Activated T-helper 1 cell treated with anti-CD3 and anti-CD28 coated beads, Interleukin-2, amount 50 U/mL, for 16 hours (primary cell): Measurements from ENCODE around the gene MUC6.
"Not testable (repeated sequence)": the region's sequence is repeated elsewhere in the genome, so short reads cannot be mapped to it uniquely, and the experiment has no call there.

Experiments
- DNase-seq, 2 donors: peaks; one replicate each; pipeline ENCODE4 v3.0.0-alpha.2; 2020; ENCODE audit warnings: low read depth in 1 of 2, low spot score in 1 of 2

The MUC6 gene

DNA sequence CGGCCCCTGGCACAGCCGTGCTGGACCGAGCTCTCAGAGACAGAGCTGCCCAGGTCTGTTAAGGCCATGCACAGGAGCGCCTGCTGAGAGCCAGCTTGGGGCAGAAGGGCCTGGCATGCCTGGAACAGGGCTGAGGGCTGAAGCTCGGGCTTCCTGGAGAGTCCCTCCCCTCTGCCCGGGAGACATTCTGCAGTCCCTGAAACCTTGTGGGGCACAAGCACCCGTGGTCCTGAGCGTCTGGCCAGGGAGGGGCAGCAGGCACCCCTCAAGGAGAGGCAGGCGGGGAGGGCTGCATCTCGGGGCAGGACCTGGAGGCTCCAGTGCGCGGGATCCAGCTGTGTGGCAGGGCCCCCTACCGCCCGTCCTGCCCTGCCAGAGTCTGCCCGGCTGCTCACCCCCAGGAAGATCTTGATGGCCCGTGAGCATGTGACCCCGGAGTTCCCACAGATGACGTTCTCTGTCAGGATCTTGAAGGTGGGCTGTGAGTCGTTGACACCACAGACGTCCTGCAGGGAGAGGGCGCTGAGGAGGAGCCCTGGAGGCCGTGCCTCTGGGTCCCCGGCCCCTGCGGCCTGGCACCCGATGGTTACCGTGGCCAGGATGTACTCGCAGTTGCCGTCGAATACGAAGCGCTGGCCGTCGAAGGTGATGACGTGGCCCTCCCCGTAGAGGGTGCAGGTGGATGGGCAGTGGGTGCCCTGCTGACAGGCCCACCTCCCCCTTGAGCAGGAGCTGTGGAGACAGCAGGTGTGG lies 10.9 kb downstream of the MUC6 start:
- DNase-seq, result no peak

DNA sequence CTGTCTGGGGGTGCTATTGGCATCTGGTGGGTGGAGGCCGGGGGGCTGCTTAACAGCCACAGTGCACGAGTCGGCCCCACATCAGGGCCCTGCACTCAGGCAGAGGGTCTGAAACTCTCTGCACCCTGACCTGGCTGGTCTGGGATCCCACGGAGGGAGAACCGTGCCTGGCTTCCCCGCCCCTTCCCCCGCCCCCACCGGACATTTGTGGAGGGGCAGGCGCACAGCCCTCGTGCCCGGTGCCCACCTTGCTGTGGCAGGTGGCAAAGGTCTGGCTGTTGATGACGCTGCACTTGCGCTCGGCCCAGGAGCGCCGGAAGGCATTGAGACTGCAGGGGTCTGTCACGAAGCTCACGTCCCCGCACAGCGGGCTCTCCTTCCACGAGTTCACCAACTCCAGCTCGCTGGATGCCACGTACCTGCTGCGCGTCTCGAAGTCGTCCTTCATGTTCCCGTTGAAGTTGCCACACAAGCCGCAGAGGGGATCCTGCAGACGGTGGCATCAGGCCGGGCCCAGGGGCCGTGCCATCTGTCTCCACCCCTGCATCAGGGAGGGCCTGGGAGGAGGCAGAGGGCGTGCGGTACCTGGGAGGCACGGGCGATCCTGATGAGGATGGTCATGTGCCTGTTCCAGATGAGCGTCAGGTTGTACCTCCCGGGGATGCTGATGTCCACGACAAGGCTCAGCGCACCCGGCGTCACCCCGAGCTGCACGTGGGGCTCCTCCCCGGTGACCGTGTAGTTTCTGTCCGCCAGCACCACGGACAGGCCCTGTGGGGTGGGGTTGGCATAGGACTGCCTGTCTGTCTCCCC lies 11.7 kb downstream of the MUC6 start:
- no peak for DNase-seq

DNA sequence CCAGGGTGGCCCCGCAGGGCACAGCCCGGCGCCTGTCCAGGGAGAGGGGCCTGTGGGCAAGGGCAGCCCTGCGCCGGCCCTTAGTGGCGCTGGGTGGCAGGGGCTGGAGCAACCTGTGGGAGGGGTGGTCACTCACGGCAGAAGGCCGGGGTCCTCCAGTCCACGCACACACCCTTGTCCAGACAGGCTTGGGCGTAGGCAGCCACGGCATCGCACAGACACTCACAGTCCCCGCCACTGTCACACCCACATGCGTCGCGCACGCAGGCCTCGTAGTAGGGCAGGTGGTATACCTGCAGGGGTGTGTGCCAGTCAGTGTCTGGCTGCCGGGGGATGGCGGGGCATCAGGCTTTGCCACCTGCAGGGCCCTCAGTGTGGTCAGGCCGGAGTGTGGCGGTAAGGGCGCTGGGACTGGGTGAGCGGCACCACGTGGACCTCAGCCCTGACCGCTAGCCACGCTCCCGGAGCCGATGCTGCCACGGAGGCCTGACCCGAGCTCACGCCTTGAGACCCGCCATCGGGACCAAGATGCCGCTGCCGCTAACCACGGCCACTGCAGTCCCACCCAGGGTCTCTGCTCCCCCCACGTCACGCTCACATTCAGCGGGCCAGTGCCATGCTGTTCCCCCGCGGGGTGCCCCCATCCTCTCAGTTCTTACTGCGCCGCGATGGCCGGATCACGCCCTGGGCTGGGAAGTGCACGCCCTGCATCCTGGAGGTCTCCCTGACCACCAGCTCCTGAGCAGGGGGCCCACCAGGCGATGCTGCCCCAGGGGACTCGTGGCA lies 12.5 kb downstream of the MUC6 start:
- DNase-seq, result no peak

DNA sequence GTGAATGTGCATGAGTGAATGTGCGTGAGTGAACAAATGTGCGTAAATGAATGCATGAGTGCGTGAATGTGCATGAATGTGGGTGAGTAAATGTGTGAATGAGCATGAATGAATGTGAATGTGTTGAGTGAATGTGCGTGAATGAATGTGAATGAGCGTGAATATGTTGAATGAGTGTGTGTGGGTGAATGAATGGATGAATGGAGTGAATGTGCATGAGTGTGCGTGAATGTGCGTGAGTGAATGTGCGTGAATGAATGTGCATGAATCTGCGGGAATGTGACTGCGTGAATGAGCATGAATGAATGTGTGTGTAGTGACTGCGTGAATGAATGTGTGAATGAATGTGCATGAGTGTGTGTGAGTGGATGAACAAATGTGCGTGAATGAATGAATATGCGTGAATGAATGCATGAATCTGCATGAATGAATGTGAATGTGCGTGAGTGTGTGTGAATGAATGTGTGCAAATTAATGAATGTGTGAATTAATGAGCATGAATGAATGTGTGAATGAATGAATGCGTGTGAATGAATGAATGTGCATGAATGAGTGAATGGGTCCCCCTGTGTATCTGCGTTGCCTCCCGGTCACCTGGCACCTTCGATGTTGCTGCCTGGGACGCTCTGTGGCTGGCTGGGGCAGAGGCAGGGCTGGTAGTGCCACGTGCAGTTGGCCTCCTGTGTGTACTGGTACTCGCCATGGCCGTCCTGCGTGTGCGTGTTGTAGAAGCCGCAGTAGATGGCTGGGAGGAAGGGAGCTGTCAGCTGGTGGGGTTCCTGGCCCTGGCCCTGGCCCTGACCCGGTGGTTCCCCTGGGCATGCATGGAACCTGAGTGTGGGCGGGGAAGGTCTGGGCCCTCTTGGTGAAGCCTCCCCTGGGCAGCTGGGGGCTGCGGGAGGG lies 13.4 kb downstream of the MUC6 start:
- no peak for DNase-seq

DNA sequence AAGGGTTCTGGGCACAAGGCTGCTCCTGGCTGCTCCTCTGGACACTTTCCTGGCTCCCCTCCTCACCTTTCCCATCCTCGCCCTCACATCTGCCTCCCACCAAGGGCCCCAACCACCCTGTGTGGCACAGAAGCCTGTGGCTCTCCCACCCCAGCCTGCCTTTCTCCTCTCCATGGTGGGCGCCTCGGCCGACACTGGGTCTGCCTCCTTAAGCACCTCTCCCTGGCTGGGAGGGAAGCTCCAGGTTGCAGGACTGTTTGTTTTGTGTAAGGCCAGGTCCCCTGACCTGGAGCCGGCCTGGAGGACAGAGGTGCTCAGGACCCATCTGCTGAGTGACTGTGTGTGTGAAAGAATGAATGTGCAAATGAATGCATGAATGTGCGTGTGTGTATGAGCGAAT lies 14.1 kb downstream of the MUC6 start:
- DNase-seq, result no peak

DNA sequence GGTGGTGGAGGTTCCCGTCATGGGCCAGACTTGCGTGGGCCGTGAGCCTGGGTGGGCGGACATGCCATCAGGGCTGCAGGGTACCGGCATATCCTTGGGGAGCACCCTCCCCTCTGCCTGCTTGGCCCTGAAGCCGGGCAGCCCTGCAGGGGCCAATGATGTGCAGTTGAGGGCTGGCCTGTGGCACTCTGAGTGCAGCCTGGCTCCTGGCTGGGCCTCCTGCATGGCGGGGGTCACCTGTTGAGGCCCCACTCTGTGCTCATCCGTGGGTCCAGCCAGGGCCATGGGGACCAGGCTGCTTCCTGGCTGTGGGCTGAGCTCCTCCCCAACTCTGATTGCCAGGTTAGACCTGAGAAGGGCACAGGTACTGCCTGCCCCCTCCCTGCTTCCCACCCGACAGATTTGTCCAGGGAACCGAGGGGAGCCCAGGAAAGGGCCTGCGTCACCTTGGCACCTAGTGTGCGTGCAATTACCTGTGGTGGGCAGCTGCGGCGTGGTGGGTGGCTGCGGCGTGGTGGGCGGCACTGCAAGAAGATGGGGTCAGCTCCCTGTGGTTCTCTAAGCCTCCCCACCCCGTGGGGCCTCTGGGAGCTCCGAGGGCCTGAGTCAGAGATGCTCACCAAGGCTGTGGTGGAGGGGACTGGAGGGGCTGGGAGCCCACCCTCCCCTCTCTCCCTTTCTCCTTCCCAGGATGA lies 16.2 kb downstream of the MUC6 start:
- DNase-seq, result no peak

DNA sequence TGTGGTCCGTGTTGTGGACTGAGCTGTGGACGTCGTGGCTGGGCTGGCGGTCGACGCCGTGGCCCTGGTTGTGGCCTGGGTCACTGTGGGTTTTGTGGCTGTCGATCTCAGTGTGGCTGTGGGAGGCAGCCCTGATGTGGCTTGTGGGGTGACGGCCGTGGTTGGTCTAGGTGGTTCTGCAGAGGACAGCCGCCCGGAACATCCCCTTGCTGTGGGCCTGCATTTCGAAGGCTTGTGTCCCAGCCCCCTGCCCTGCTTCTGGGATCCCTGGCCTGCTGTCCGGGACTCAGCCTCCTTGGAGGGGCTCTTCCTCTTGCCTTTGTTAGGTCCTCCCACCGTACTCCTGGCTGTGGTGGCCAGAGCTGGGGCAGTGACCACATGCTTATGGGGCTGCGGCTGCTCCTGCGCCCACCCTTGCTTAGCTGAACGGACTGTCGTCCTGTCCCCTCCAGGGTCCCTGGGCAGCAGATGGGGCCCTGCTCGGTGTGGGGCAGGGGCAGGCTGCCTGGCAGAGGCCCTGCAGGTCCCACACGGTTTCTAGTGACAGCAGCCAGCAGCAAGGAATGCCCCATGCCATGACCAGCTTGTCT lies 17.1 kb downstream of the MUC6 start:
- no peak for DNase-seq

DNA sequence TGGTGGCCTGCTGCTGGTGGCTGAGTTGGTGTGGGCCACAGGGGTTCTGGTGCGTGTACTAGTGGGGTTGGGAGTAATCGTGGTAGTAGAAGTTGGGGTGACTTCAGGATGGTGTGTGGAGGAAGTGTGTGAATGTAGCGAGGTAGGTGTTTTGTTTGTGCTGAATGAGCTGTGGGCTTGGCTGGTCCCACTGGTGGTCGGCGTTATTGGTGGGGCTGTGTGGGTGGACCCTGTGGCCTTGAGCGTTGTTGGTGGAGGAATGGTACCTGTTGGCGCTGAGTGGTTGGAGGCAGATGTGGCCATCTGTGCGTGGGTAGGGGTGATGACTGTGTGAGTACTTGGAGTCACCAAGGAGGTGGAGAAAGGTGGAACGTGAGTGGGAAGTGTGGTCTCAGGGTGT lies 18.4 kb downstream of the MUC6 start:
- DNase-seq, result no peak

DNA sequence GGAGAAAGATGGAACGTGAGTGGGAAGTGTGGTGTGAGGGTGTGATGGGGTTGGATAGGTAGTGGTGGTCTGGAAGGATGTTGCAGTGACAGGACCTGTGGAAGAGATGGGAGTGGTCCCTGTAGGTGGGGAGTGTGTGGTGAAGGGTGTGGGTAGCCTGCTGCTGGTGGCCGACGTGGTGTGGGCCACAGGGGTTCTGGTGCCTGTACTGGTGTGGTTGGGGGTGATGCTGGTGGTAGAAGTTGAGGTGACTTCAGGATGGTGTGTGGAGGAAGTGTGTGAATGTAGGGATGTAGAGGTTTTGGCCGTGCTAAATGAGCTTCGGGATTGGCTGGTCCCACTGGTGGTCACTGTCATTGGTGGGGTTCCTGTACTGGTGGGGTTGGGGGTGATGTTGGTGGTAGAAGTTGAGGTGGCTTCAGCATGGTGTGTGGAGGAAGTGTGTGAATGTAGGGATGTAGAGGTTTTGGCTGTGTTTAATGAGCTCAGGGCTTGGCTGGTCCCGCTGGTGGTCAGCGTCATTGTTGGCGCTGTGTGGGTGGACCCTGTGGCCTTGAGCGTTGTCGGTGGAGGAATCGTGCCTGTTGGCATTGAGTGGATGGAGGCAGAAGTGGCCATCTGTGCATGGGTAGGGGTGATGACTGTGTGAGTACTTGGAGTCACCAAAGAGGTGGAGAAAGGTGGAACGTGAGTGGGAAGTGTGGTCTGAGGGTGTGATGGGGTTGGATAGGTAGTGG lies 19.1 kb downstream of the MUC6 start:
- no peak for DNase-seq

DNA sequence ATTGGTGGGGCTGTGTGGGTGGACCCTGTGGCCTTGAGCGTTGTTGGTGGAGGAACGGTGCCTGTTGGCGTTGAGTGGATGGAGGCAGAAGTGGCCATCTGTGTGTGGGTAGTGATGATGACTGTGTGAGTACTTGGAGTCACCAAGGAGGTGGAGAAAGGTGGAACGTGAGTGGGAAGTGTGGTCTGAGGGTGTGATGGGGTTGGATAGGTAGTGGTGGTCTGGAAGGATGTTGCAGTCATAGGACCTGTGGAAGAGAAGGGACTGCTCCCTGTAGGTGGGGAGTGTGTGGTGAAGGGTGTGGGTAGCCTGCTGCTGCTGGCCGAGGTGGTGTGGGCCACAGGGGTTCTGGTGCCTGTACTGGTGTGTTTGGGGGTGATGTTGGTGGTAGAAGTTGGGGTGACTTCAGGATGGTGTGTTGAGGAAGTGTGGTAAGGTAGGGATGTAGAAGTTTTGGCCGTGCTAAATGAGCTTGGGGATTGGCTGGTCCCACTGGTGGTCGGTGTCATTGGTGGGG lies 19.9 kb downstream of the MUC6 start:
- not testable (repeated sequence) for DNase-seq

DNA sequence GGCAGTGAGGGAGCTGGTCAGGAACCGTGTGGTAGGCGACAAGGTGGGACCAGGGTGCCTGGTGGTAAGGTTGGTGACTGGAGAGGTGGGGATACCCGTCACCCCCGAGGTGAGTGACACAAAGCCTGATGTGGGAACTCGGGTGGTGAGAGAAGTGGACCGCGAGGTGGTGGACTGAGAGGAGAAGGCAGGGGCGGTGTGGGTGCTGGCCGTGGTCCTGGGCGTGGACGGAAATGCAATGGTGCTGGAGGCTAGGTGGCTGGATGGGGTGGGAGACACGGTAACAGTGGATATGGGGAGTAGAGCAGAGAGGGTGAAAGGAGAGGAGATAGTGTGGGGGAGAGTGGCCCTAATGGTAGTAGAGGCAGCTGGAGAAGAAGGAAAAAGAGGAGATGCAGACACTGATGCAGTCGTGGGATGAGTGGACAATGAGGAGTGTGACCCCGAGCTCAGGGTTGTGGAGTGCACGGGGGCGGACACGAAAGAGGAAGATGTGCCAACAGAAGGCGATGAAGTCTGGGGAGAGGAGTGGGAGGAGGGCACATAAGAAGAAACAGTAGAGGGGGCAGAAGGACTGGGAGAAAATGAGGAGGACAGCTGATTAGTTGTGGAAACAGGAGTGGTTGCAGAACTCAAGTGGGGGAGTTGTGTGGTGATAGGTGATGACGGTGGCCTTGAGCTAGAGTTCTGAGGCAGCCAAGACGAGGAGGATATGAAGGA lies 20.5 kb downstream of the MUC6 start:
- DNase-seq, result no peak

DNA sequence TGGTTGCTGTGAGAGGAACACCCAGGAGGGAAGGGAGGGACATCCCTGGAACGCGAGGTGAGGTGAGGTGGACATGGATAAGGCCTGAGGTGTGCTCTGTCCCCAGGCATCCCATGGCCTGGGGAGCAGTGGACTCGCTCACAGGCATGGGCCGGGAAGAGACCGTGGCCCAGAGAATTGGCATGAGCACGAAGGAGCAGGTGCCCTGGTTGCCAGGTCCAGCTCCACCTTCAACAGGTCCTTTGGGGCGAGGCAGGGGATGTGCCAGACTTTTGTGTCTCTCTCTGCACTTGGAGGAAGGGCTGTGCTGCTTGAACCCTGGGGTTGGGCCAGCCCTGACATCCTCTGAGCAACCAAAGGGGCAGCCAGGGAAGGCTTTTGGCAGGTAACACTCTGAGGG lies 21.5 kb downstream of the MUC6 start:
- DNase-seq, result no peak

DNA sequence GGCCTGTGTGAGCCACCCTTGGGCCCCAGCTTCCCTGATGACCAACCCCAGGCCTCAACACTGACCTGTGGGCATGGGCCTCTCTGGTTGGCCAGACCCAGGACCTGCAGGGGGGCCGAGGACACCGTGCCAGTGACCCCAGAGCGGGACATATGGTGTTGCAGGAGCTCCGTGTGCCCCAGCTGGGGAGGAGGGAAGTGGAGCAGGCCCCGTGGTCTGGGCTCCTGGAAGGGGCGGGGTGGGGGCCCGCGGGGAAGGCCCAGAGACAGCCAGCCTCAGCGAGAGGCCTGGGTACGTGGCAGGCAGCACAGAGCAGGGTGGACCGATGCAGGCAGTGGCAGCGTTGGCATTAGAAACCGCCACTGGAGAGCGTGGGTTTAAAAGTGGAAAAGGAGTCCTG lies 22.2 kb downstream of the MUC6 start:
- DNase-seq, result no peak

DNA sequence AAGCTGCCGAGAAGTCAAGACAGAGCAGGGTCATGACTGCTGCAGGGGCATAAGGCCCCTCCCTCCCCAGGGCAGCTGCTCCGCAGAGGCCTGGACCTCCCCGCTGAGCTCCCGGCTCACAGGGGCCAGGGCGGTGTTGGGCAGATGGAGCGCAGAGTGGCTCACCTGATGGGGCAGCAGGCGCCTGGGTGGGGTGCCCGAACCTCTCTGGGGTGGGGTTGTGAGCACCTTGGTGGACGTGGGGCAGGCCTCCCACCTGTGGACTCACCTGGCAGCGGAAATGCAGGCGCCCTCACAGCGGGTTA lies 22.9 kb downstream of the MUC6 start:
- no peak for DNase-seq

DNA sequence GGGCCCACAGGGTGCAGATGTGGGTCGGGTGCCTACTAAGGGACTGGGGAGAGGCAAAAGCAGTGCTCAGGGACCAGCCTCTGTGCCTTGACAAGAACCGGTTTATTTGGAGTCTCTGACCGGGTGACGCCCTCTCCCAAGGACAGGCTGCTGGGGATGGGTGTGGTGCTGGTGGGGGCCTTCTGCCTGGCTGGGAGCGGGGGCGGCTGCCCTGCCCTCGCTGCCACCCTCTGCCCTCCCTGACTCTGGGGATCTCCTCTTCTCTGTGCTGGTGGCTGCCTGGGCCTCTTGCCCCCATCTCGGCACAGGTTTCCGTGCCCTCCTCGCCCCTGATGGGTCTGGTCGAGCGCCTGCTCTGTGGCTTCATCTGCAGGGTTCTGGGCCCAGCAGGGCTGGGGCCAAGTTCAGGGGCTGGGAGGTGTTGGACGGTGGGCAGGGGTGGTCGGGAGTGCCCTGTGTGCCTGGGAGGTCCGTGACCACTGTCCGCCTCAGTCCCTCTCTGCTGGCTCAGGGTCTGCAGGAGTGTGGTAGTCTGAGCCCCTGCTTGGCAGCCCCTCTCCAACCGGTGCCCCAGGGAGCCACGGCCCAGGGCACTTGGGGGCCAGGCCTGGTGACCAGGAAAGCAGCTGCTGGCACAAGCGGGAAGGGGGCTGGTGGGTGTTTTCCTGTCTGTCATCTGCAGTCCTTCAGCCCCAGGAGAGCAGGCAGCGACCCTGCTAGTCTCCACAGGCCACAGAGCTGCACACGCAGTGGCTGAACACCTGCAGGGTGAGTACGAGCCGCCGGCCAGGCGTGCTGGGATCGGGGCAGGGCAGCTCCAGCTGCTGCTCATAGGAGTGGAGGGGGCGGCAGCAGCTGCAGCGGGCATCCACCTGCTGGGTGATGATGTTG lies 23.5 kb downstream of the MUC6 start:
- no peak for DNase-seq

DNA sequence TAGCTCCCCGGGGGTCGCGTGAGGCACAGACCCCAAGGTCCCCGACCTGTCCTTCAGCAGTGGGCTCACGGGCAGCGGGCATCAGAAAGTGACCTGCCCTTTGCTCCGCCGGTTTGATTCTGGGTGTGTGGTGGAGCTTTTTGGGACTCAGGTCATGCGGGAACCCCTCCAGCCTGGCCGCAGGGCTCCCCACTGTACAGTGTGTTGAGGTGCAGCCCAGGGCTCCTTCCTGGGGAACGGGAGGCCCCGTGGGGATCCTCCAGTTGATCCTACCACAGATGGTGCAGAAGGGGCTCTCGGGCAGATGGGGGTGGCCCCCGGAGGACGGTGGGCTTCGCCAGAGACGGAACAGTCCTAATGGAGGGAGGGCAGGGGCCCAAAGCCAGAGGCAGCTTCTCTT lies 24.2 kb downstream of the MUC6 start:
- DNase-seq, result no peak

DNA sequence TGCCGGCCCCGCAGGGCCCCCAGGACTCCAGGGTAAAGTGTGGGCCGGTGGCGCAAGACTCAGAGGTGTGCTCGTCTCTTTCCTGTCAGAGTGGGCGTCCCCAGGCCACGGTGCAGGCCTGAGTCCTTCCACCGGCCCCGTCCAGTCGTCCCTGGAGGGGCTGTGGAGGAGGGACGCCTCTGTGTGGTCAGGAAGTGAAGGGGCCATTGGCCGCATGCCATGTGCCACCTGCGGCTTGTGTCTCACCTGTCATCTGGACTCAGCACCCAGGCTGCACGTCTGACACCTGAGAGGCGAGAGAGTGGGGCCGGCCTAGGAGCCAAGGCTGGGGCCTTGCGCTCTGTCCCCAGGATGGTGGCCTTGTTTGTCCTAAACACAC lies 25.2 kb downstream of the MUC6 start:
- DNase-seq, result no peak
